ENCODE measurements around the gene RGL1.

Gene RGL1

DNA sequence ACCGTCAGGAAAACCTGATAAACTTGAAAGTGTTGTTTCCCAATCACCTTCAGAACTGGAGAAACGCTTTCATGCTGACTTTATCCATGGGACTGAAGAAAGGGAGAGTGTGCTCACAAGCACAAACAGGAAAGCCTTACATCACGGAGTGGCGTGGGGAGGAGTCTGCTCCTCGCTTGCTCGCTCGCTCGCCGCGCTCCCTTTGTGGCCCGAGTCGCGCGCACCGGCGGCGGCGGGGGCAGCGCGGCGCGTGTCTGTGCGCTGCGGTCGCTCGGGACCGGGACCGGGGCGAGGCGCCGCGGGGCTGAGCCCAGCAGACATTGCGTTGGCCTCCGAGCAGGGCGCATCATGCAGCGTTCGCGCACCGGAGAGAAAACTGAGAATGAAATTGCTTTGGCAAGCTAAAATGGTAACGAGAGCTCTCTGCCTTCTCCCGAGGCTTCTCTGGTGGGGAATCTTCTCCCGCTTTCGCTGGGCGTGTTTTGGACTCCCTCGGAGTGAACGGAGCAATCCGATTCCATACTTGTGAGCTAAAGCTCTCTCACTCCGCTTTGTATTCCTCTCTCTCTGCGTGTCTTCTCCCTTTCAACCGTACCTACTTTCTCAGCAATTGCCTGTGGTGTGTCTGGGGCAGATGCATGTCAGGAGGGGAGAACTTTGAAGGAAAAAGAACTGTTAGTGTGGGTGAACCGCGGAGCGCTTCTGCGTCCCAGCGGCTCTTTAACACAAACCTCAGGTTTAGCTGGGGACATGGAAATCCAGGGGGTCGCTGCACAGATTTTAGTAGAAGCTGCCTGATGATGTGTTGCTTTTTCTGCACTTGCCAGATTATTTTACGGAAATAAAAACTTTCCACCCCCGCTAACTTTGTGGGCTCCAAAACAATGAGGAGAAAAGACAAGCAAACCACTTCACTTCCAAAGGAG, at the start of gene RGL1 (continued):
- no peak for TF ChIP-seq MYNN (tag by site-specific recombination; IDR thresholded peaks at IDR 0.05; ENCODE audit: borderline replicate concordance)
- no peak for TF ChIP-seq ZNF2 (tag by site-specific recombination; IDR thresholded peaks at IDR 0.05)
- TF ChIP-seq, protein P1, sequence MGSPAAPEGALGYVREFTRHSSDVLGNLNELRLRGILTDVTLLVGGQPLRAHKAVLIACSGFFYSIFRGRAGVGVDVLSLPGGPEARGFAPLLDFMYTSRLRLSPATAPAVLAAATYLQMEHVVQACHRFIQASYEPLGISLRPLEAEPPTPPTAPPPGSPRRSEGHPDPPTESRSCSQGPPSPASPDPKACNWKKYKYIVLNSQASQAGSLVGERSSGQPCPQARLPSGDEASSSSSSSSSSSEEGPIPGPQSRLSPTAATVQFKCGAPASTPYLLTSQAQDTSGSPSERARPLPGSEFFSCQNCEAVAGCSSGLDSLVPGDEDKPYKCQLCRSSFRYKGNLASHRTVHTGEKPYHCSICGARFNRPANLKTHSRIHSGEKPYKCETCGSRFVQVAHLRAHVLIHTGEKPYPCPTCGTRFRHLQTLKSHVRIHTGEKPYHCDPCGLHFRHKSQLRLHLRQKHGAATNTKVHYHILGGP (tag by site-specific recombination; IDR thresholded peaks at IDR 0.05) = no peak
- TF ChIP-seq ZNF350 (tag by site-specific recombination; IDR thresholded peaks at IDR 0.05) = no peak
- TF ChIP-seq OVOL3 (tag by site-specific recombination; IDR thresholded peaks at IDR 0.05) = no peak
- peak; percentile 90 for TF ChIP-seq PRDM1 (tag by site-specific recombination; IDR thresholded peaks at IDR 0.05)
- TF ChIP-seq, protein P2, sequence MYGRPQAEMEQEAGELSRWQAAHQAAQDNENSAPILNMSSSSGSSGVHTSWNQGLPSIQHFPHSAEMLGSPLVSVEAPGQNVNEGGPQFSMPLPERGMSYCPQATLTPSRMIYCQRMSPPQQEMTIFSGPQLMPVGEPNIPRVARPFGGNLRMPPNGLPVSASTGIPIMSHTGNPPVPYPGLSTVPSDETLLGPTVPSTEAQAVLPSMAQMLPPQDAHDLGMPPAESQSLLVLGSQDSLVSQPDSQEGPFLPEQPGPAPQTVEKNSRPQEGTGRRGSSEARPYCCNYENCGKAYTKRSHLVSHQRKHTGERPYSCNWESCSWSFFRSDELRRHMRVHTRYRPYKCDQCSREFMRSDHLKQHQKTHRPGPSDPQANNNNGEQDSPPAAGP (tag by site-specific recombination; IDR thresholded peaks at IDR 0.05) = no peak
- TF ChIP-seq ZNF501 (tag by site-specific recombination; IDR thresholded peaks at IDR 0.05) = no peak
- TF ChIP-seq, protein P3, sequence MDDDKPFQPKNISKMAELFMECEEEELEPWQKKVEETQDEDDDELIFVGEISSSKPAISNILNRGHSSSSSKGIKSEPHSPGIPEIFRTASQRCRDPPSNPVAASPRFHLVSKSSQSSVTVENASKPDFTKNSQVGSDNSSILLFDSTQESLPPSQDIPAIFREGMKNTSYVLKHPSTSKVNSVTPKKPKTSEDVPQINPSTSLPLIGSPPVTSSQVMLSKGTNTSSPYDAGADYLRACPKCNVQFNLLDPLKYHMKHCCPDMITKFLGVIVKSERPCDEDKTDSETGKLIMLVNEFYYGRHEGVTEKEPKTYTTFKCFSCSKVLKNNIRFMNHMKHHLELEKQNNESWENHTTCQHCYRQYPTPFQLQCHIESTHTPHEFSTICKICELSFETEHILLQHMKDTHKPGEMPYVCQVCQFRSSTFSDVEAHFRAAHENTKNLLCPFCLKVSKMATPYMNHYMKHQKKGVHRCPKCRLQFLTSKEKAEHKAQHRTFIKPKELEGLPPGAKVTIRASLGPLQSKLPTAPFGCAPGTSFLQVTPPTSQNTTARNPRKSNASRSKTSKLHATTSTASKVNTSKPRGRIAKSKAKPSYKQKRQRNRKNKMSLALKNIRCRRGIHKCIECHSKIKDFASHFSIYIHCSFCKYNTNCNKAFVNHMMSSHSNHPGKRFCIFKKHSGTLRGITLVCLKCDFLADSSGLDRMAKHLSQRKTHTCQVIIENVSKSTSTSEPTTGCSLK (tag by site-specific recombination; IDR thresholded peaks at IDR 0.05) = no peak
- TF ChIP-seq, protein P4, sequence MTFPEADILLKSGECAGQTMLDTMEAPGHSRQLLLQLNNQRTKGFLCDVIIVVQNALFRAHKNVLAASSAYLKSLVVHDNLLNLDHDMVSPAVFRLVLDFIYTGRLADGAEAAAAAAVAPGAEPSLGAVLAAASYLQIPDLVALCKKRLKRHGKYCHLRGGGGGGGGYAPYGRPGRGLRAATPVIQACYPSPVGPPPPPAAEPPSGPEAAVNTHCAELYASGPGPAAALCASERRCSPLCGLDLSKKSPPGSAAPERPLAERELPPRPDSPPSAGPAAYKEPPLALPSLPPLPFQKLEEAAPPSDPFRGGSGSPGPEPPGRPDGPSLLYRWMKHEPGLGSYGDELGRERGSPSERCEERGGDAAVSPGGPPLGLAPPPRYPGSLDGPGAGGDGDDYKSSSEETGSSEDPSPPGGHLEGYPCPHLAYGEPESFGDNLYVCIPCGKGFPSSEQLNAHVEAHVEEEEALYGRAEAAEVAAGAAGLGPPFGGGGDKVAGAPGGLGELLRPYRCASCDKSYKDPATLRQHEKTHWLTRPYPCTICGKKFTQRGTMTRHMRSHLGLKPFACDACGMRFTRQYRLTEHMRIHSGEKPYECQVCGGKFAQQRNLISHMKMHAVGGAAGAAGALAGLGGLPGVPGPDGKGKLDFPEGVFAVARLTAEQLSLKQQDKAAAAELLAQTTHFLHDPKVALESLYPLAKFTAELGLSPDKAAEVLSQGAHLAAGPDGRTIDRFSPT (tag by site-specific recombination; IDR thresholded peaks at IDR 0.05) = no peak
- TF ChIP-seq, protein P5, sequence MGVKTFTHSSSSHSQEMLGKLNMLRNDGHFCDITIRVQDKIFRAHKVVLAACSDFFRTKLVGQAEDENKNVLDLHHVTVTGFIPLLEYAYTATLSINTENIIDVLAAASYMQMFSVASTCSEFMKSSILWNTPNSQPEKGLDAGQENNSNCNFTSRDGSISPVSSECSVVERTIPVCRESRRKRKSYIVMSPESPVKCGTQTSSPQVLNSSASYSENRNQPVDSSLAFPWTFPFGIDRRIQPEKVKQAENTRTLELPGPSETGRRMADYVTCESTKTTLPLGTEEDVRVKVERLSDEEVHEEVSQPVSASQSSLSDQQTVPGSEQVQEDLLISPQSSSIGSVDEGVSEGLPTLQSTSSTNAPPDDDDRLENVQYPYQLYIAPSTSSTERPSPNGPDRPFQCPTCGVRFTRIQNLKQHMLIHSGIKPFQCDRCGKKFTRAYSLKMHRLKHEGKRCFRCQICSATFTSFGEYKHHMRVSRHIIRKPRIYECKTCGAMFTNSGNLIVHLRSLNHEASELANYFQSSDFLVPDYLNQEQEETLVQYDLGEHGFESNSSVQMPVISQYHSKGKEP (tag by site-specific recombination; IDR thresholded peaks at IDR 0.05) = 0 out of 2 replicates have a peak, but pooled peaks have one; percentile 6
- TF ChIP-seq OSR2 (tag by site-specific recombination; IDR thresholded peaks at IDR 0.05) = no peak
- 0 out of 2 replicates have a peak, but pooled peaks have one; percentile 12 for TF ChIP-seq ZBTB8A (tag by site-specific recombination; IDR thresholded peaks at IDR 0.05)
- TF ChIP-seq KLF9 (tag by site-specific recombination; IDR thresholded peaks at IDR 0.05; ENCODE audit: low read depth) = no peak
- no peak for TF ChIP-seq ZNF169 (tag by site-specific recombination; IDR thresholded peaks at IDR 0.05)
- no peak for TF ChIP-seq ZNF416 (tag by site-specific recombination; IDR thresholded peaks at IDR 0.05)
- TF ChIP-seq, protein P6, sequence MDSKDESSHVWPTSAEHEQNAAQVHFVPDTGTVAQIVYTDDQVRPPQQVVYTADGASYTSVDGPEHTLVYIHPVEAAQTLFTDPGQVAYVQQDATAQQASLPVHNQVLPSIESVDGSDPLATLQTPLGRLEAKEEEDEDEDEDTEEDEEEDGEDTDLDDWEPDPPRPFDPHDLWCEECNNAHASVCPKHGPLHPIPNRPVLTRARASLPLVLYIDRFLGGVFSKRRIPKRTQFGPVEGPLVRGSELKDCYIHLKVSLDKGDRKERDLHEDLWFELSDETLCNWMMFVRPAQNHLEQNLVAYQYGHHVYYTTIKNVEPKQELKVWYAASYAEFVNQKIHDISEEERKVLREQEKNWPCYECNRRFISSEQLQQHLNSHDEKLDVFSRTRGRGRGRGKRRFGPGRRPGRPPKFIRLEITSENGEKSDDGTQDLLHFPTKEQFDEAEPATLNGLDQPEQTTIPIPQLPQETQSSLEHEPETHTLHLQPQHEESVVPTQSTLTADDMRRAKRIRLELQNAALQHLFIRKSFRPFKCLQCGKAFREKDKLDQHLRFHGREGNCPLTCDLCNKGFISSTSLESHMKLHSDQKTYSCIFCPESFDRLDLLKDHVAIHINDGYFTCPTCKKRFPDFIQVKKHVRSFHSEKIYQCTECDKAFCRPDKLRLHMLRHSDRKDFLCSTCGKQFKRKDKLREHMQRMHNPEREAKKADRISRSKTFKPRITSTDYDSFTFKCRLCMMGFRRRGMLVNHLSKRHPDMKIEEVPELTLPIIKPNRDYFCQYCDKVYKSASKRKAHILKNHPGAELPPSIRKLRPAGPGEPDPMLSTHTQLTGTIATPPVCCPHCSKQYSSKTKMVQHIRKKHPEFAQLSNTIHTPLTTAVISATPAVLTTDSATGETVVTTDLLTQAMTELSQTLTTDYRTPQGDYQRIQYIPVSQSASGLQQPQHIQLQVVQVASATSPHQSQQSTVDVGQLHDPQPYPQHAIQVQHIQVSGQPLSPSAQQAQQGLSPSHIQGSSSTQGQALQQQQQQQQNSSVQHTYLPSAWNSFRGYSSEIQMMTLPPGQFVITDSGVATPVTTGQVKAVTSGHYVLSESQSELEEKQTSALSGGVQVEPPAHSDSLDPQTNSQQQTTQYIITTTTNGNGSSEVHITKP (tag by site-specific recombination; IDR thresholded peaks at IDR 0.05) = peak; percentile 91
- TF ChIP-seq ZSCAN16 (tag by site-specific recombination; IDR thresholded peaks at IDR 0.05) = no peak
- TF ChIP-seq ZNF660 (tag by site-specific recombination; IDR thresholded peaks at IDR 0.05) = peak; percentile 55
